ENCODE data around the gene ARHGEF3. TPM values are rescaled to one million over a fixed set of nuclear protein-coding genes. Genes with fewer than 3 reads are reported as not detected.

ARHGEF3 gene
- polyA plus RNA-seq, 1 donor from 2014 or later = 4.1 TPM

DNA sequence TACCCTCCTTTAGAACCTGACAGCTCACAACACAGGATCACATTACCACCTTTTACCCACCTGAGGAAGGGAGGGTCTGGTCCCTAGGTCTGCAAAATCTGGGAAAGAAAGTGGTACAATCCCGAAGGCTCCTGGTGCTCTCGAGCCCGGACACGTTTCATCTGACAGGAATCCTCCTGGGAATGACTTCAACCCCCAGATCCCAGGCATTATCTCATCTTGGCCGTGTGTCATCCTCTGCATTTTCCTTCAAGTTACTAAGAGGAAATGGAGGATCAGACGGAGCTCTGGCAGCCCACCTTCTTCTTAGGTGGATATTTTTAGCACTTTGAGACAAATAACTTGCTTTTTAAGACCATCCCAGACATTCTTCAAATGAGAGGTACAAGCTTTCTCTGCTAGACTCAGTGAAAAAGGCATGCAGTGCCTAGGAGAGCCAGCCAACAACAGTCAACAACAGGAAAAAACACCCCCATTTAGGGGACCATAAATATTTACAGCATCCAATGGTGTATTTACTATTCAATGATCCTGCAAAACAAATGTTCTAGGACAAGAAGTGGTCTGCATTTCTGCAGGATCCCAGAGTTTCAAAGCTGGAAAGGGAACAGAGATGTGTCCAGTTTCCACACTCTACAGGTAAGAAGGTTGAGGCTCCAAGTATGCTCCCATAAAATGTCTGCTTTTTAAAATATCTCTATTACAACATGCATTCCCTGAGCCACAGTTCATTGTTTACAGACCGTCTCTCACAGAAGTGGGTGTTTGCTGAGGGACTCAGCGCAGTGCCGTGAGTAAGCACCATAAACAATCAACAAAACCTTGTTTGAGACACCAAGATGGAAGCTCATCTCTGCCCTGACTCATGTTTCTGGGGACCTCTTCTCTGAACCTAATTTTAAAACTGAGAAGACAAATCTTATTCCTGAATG lies 38.3 kb upstream of the ARHGEF3 start:
- Histone ChIP-seq H3K9me2 (ENCODE audit: insufficient read depth, low read length) (no peaks in the 10 kb centered on the region), H3K4me2 (ENCODE audit: low read length) (no peak overlapping the region), H3K9me3 (ENCODE audit: low read length) (no peaks in the 10 kb centered on the region), H3K9ac (ENCODE audit: low read length) (no peak overlapping the region), H3K36me3 (ENCODE audit: insufficient read depth, low read length) (no peaks in the 10 kb centered on the region), H3K27ac (ENCODE audit: low read length) (no peak overlapping the region), H3K27me3 (ENCODE audit: insufficient read depth, low read depth, low read length) (no peaks in the 10 kb centered on the region), H3F3A (ENCODE audit: insufficient read depth, low read length, poor library complexity, severe bottlenecking) (no peaks in the 10 kb centered on the region), H3K4me3 (ENCODE audit: low read length) (no peak overlapping the region), H4K20me1 (ENCODE audit: insufficient read depth) (no peaks in the 10 kb centered on the region), H3K79me2 (replicated peaks; ENCODE audit: insufficient read depth, low read length) (no peaks in the 10 kb centered on the region), H2AFZ (ENCODE audit: low read depth, low read length) (no peak overlapping the region)
- no peak for TF ChIP-seq MXI1 (conservative IDR thresholded peaks at IDR 0.05; ENCODE audit: poor library complexity, severe bottlenecking)
- TF ChIP-seq SMC3 (conservative IDR thresholded peaks at IDR 0.05; ENCODE audit: poor library complexity) = no peak
- TF ChIP-seq REST (IDR thresholded peaks at IDR 0.05; ENCODE audit: borderline replicate concordance) = no peak
- TF ChIP-seq EZH2 (IDR thresholded peaks at IDR 0.05; ENCODE audit: borderline replicate concordance, insufficient read depth, low read length, poor library complexity, severe bottlenecking) = no peak
- TF ChIP-seq CTCF (IDR thresholded peaks at IDR 0.05; ENCODE audit: poor library complexity, severe bottlenecking) = no peak

- no peaks in the 10 kb centered on the region for H3K27me3 ChIP-seq (ENCODE audit: insufficient read depth, low read depth, low read length)
- no peaks in the 10 kb centered on the region for H3K79me2 ChIP-seq (replicated peaks; ENCODE audit: insufficient read depth, low read length)
- H3K27ac ChIP-seq (ENCODE audit: low read length) = no peak overlapping the region
- H4K20me1 ChIP-seq (ENCODE audit: insufficient read depth) = no peaks in the 10 kb centered on the region
- no peaks in the 10 kb centered on the region for H3K9me2 ChIP-seq (ENCODE audit: insufficient read depth, low read length)
- H3F3A ChIP-seq (ENCODE audit: insufficient read depth, low read length, poor library complexity, severe bottlenecking) = no peaks in the 10 kb centered on the region
- TF ChIP-seq CTCF (IDR thresholded peaks at IDR 0.05; ENCODE audit: poor library complexity, severe bottlenecking) = no peak
- no peak for TF ChIP-seq TAF1 (IDR thresholded peaks at IDR 0.05; ENCODE audit: low read depth)
- TF ChIP-seq SMC3 (conservative IDR thresholded peaks at IDR 0.05; ENCODE audit: poor library complexity) = no peak
- no peak for TF ChIP-seq POLR2AphosphoS5 (IDR thresholded peaks at IDR 0.05)
- no peak for TF ChIP-seq EZH2 (IDR thresholded peaks at IDR 0.05; ENCODE audit: borderline replicate concordance, insufficient read depth, low read length, poor library complexity, severe bottlenecking)
- no peak for TF ChIP-seq EP300 (conservative IDR thresholded peaks at IDR 0.05; ENCODE audit: poor library complexity, severe bottlenecking)
- TF ChIP-seq RAD21 (conservative IDR thresholded peaks at IDR 0.05) = no peak
- TF ChIP-seq REST (IDR thresholded peaks at IDR 0.05; ENCODE audit: borderline replicate concordance) = no peak
- no peak for TF ChIP-seq MXI1 (conservative IDR thresholded peaks at IDR 0.05; ENCODE audit: poor library complexity, severe bottlenecking)
- no peak overlapping the region for H3K4me2 ChIP-seq (ENCODE audit: low read length)
- H3K9ac ChIP-seq (ENCODE audit: low read length) = no peak overlapping the region
- no peak overlapping the region for H2AFZ ChIP-seq (ENCODE audit: low read depth, low read length)
- H3K36me3 ChIP-seq (ENCODE audit: insufficient read depth, low read length) = no peaks in the 10 kb centered on the region
- H3K9me3 ChIP-seq (ENCODE audit: low read length) = no peaks in the 10 kb centered on the region
- H3K4me3 ChIP-seq (ENCODE audit: low read length) = no peak overlapping the region
Observed at GRCh38 chr3:56838448-56838847, 36.7 kb upstream of the ARHGEF3 start.
